HEK293 (cell line): ENCODE results near the gene SNAPC2.
"Not testable (repeated sequence)": the region's sequence is repeated elsewhere in the genome, so short reads cannot be mapped to it uniquely, and the experiment has no call there.

Experiments used
- CTCF ChIA-PET: fragments of 350-600 bp; formaldehyde crosslinking; extraction: SDS; loops from one replicate; lab custom pipeline; 2021; ENCODE audit warnings: antibody characterized with exemption; lab: Yijun Ruan, JAX
- POLR2A ChIA-PET: fragments of 300-600 bp; formaldehyde crosslinking; extraction: SDS; loops from one replicate; lab custom pipeline; 2020; ENCODE audit warnings: antibody characterized with exemption, inconsistent platforms; lab: Yijun Ruan, JAX
- H3K27ac ChIP-seq: fragments of 200-500 bp; sonication (Bioruptor generic); 2 replicates; pipeline ENCODE4 v1.5.1; 2014; ENCODE audit warnings: low read depth, low read length, control low read depth, inconsistent platforms; ENCODE audit errors: extremely low read depth
- H3K36me3 ChIP-seq, 2 experiments: fragments of 200-500 bp in 1 of 2; sonication (Bioruptor generic) in 1 of 2; 1 replicate in 1 of 2; 2 replicates in 1 of 2; pipeline ENCODE4 v1.5.1; 2014 to 2017; ENCODE audit warnings: inconsistent platforms in 2 of 2, low read length in 2 of 2; ENCODE audit not compliant: control insufficient read depth in 2 of 2, insufficient read depth in 1 of 2
- H3K4me1 ChIP-seq: fragments of 200-500 bp; sonication (Bioruptor generic); 2 replicates; pipeline ENCODE4 v1.5.1; 2014; ENCODE audit warnings: mild to moderate bottlenecking, low read length, inconsistent platforms; ENCODE audit not compliant: control insufficient read depth, insufficient read depth
- H3K4me3 ChIP-seq: 2 replicates; pipeline ENCODE4 v1.5.1; 2011; ENCODE audit warnings: low read depth, mild to moderate bottlenecking, control low read depth, low read length, moderate library complexity
- H3K9me3 ChIP-seq: fragments of 200-500 bp; sonication (Bioruptor generic); 2 replicates; pipeline ENCODE4 v1.5.1; 2014; ENCODE audit warnings: low read depth, low read length, inconsistent platforms; ENCODE audit not compliant: control insufficient read depth, insufficient read depth
- BCL11B ChIP-seq: fragments of 450-650 bp; formaldehyde crosslinking; IDR thresholded peaks from 2 replicates; pipeline ENCODE4 v1.5.1; 2016; ENCODE audit warnings: low read depth, missing biosample characterization, missing genetic modification characterization
- GLIS2 ChIP-seq: fragments of 450-650 bp; formaldehyde crosslinking; IDR thresholded peaks from 2 replicates; pipeline ENCODE4 v1.5.1; 2016; ENCODE audit warnings: missing biosample characterization, missing genetic modification characterization
- MZF1 ChIP-seq: fragments of 450-650 bp; formaldehyde crosslinking; IDR thresholded peaks from 2 replicates; pipeline ENCODE4 v1.5.1; 2017; ENCODE audit warnings: missing biosample characterization, missing genetic modification characterization, borderline replicate concordance
- PRDM10 ChIP-seq: fragments of 450-650 bp; formaldehyde crosslinking; IDR thresholded peaks from 2 replicates; pipeline ENCODE4 v1.5.1; 2016; ENCODE audit warnings: missing biosample characterization, missing genetic modification characterization
- SP7 ChIP-seq: fragments of 450-650 bp; formaldehyde crosslinking; IDR thresholded peaks from 2 replicates; pipeline ENCODE4 v1.5.1; 2016; ENCODE audit warnings: missing biosample characterization, missing genetic modification characterization
- ZFP69B ChIP-seq: fragments of 450-650 bp; formaldehyde crosslinking; IDR thresholded peaks from 2 replicates; pipeline ENCODE4 v1.5.1; 2016; ENCODE audit warnings: missing biosample characterization, missing genetic modification characterization
- ZNF324 ChIP-seq: fragments of 450-650 bp; formaldehyde crosslinking; IDR thresholded peaks from 2 replicates; pipeline ENCODE4 v1.5.1; 2016; ENCODE audit warnings: missing biosample characterization, missing genetic modification characterization
- ZNF350 ChIP-seq: fragments of 450-650 bp; formaldehyde crosslinking; IDR thresholded peaks from 2 replicates; pipeline ENCODE4 v1.5.0; 2017; ENCODE audit warnings: missing biosample characterization, mild to moderate bottlenecking, missing genetic modification characterization
- ZXDB ChIP-seq: fragments of 450-650 bp; formaldehyde crosslinking; IDR thresholded peaks from 2 replicates; pipeline ENCODE4 v1.5.1; 2016; ENCODE audit warnings: missing biosample characterization, missing genetic modification characterization

The SNAPC2 gene

GRCh38 chr19:7888145-7888825, 31.9 kb upstream of the SNAPC2 start, which contains the start of gene LRRC8E (continued):
- TF ChIP-seq MZF1 (tag by site-specific recombination) (no peak), SP7 (peak; percentile 73; the same call in 1 of the 2 replicates), ZFP69B (tag by site-specific recombination) (peak; percentile 51; the same call in 1 of the 2 replicates), ZXDB (tag by site-specific recombination) (peak; percentile 74)

- POLR2A ChIA-PET = interaction anchor here (1.2 to 4.1 kb wide), 8 partner anchors 9 to 31 kb away, joined by 3 to 30 read pairs (median 11); partner anchors contain the start of genes MAP2K7 and SNAPC2
Measured at GRCh38 chr19:7888826-7889217, 31.3 kb upstream of the SNAPC2 start.

GRCh38 chr19:7893362-7894101, 26.6 kb upstream of the SNAPC2 start:
- ChIA-PET CTCF (interaction anchor here (0.8 kb wide), 2 partner anchors 11 to 27 kb away, joined by 3 read pairs; no protein-coding TSS in a partner anchor), POLR2A (interaction anchor here (1.2 kb wide), 1 partner anchor 8 kb away, joined by 3 read pairs; no protein-coding TSS in a partner anchor)
- H3K4me1 ChIP-seq, H3K27ac ChIP-seq, H3K4me3 ChIP-seq, H3K9me3 ChIP-seq, H3K36me3 ChIP-seq: not testable (repeated sequence)

More at GRCh38 chr19:7888826-7889217, 31.3 kb upstream of the SNAPC2 start:
- TF ChIP-seq ZNF324 (tag by site-specific recombination) (no peak), BCL11B (tag by site-specific recombination) (no peak), GLIS2 (tag by site-specific recombination) (0 out of 2 replicates have a peak, but pooled peaks have one; percentile 39), PRDM10 (tag by site-specific recombination) (peak; percentile 74)
- peak overlapping the region; percentile 76 for H3K4me3 ChIP-seq
- H3K4me1 ChIP-seq = peaks cover 9% of the 10 kb centered on the region; the same call in 1 of the 2 replicates
- no peaks in the 10 kb centered on the region; a peak in 1 of 3 replicates for H3K36me3 ChIP-seq
- no peaks in the 10 kb centered on the region for H3K9me3 ChIP-seq
- CTCF ChIA-PET = interaction anchor here (0.6 to 1.4 kb wide), 6 partner anchors 10 to 497 kb away, joined by 3 to 6 read pairs (median 4); no protein-coding TSS in a partner anchor
- H3K27ac ChIP-seq = peak overlapping the region; percentile 54; the same call in 1 of the 2 replicates

- Histone ChIP-seq H3K27ac (no peak overlapping the region), H3K36me3 (peaks cover 3 to 20% of the 10 kb centered on the region in 2 experiments; a peak in 2 of 3 replicates)
- TF ChIP-seq ZNF350 (tag by site-specific recombination) = no peak
- TF ChIP-seq, all 188 proteins: peak for 0
- Histone ChIP-seq H3K9me3 (no peaks in the 10 kb centered on the region), H3K4me3 (no peak overlapping the region), H3K4me1 (peaks cover 5% of the 10 kb centered on the region; the same call in 1 of the 2 replicates)
- ChIA-PET CTCF (interaction anchor here (0.5 to 0.8 kb wide), 2 partner anchors 26 to 1437 kb away, joined by 3 to 4 read pairs; no protein-coding TSS in a partner anchor), POLR2A (no interaction called here)
Measured at GRCh38 chr19:7894612-7895309, 25.4 kb upstream of the SNAPC2 start.
